WI38 (cell line): ENCODE data around the gene EFNA5.

ENCODE experiments used
- H3K4me3 ChIP-seq: 2 replicates; pipeline ENCODE4 v1.5.1; 2011; ENCODE audit warnings: low read depth, mild to moderate bottlenecking, control low read depth, low read length
- CTCF ChIP-seq: IDR thresholded peaks from 2 replicates; pipeline ENCODE4 v1.5.1; 2012; ENCODE audit warnings: low read depth, mild to moderate bottlenecking, control low read depth, low read length

The EFNA5 gene

GRCh38 chr5:107519900-107520354, 150.8 kb downstream of the EFNA5 start:
- H3K4me3 ChIP-seq = no peak overlapping the region

GRCh38 chr5:107518616-107519015, 152.1 kb downstream of the EFNA5 start:
- no peak overlapping the region for H3K4me3 ChIP-seq
- TF ChIP-seq CTCF = no peak

More at GRCh38 chr5:107519900-107520354, 150.8 kb downstream of the EFNA5 start:
- TF ChIP-seq CTCF = no peak

- H3K4me3 ChIP-seq = no peak overlapping the region
- TF ChIP-seq CTCF = no peak
Observed at GRCh38 chr5:107518190-107518589, 152.5 kb downstream of the EFNA5 start.

- TF ChIP-seq CTCF = no peak
Observed at GRCh38 chr5:107517185-107518033, 153.3 kb downstream of the EFNA5 start.

GRCh38 chr5:107516452-107517184, 154.1 kb downstream of the EFNA5 start:
- TF ChIP-seq CTCF = no peak
- no peak overlapping the region for H3K4me3 ChIP-seq

More at GRCh38 chr5:107517185-107518033, 153.3 kb downstream of the EFNA5 start:
- H3K4me3 ChIP-seq = no peak overlapping the region

- TF ChIP-seq CTCF = no peak
- no peak overlapping the region for H3K4me3 ChIP-seq
Observed at GRCh38 chr5:107515521-107516080, 155.1 kb downstream of the EFNA5 start.

- H3K4me3 ChIP-seq = no peak overlapping the region
- no peak for TF ChIP-seq CTCF
Observed at GRCh38 chr5:107514305-107514704, 156.4 kb downstream of the EFNA5 start.
